Neural cell (in vitro differentiated cells): ENCODE data around the gene DMC1.
"Not testable (repeated sequence)": the region's sequence is repeated elsewhere in the genome, so short reads cannot be mapped to it uniquely, and the experiment has no call there.

Source experiments
- EP300 ChIP-seq: fragments of 450-650 bp; conservative IDR thresholded peaks from 2 replicates; pipeline ENCODE4 v1.6.1; 2014; ENCODE audit warnings: antibody characterized with exemption, mild to moderate bottlenecking, moderate library complexity; ENCODE audit not compliant: poor library complexity, severe bottlenecking
- EZH2 ChIP-seq: fragments of 200-600, 300-800 bp; shearing (Covaris generic), sonication (generic); IDR thresholded peaks from 2 replicates; pipeline ENCODE4 v1.6.1; 2014; ENCODE audit warnings: antibody characterized with exemption, low read length, borderline replicate concordance, mild to moderate bottlenecking; ENCODE audit not compliant: insufficient read depth, poor library complexity, severe bottlenecking
- MXI1 ChIP-seq: fragments of 450-650 bp; conservative IDR thresholded peaks from 2 replicates; pipeline ENCODE4 v1.6.1; 2014; ENCODE audit warnings: antibody characterized with exemption, mild to moderate bottlenecking; ENCODE audit not compliant: poor library complexity, severe bottlenecking
- POLR2AphosphoS5 ChIP-seq: IDR thresholded peaks from 2 replicates; pipeline ENCODE4 v1.6.1; 2012
- RAD21 ChIP-seq: fragments of 450-650 bp; conservative IDR thresholded peaks from 2 replicates; pipeline ENCODE4 v1.6.1; 2014; ENCODE audit warnings: antibody characterized with exemption, mild to moderate bottlenecking, moderate library complexity
- SMC3 ChIP-seq: fragments of 450-650 bp; conservative IDR thresholded peaks from 2 replicates; pipeline ENCODE4 v1.6.1; 2014; ENCODE audit warnings: antibody characterized with exemption, mild to moderate bottlenecking, moderate library complexity; ENCODE audit not compliant: poor library complexity
- TAF1 ChIP-seq: IDR thresholded peaks from 2 replicates; pipeline ENCODE4 v1.6.1; 2012; ENCODE audit warnings: low read depth
- TF ChIP-seq, protein P1 (sequence below): fragments of 450-650 bp; IDR thresholded peaks from 2 replicates; pipeline ENCODE4 v1.5.1; 2014; ENCODE audit warnings: antibody characterized with exemption, mild to moderate bottlenecking, moderate library complexity; ENCODE audit not compliant: poor library complexity, severe bottlenecking
- TF ChIP-seq, protein P2 (sequence below): IDR thresholded peaks from 2 replicates; pipeline ENCODE4 v1.6.1; 2012; ENCODE audit warnings: borderline replicate concordance

DNA sequence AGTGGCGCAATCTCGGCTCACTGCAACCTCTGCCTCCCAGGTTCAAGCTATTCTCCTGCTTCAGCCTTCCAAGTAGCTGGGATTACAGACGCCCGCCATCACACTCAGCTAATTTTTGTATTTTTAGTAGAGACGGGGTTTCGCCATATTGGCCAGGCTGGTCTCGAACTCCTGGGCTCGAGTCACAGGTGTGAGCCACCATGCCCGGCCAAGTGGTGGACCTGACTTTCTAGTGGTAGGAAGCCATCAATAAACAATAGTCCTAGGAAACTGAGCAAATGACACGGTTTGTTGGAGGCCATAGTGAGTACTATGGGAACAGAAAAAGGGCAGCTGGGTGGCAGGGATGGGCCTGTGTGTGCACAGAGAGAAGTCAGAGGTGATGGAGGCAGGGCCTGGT lies 99.8 kb downstream of the DMC1 start:
- TF ChIP-seq, protein P1, sequence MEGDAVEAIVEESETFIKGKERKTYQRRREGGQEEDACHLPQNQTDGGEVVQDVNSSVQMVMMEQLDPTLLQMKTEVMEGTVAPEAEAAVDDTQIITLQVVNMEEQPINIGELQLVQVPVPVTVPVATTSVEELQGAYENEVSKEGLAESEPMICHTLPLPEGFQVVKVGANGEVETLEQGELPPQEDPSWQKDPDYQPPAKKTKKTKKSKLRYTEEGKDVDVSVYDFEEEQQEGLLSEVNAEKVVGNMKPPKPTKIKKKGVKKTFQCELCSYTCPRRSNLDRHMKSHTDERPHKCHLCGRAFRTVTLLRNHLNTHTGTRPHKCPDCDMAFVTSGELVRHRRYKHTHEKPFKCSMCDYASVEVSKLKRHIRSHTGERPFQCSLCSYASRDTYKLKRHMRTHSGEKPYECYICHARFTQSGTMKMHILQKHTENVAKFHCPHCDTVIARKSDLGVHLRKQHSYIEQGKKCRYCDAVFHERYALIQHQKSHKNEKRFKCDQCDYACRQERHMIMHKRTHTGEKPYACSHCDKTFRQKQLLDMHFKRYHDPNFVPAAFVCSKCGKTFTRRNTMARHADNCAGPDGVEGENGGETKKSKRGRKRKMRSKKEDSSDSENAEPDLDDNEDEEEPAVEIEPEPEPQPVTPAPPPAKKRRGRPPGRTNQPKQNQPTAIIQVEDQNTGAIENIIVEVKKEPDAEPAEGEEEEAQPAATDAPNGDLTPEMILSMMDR = not testable (repeated sequence)
- TF ChIP-seq, protein P2, sequence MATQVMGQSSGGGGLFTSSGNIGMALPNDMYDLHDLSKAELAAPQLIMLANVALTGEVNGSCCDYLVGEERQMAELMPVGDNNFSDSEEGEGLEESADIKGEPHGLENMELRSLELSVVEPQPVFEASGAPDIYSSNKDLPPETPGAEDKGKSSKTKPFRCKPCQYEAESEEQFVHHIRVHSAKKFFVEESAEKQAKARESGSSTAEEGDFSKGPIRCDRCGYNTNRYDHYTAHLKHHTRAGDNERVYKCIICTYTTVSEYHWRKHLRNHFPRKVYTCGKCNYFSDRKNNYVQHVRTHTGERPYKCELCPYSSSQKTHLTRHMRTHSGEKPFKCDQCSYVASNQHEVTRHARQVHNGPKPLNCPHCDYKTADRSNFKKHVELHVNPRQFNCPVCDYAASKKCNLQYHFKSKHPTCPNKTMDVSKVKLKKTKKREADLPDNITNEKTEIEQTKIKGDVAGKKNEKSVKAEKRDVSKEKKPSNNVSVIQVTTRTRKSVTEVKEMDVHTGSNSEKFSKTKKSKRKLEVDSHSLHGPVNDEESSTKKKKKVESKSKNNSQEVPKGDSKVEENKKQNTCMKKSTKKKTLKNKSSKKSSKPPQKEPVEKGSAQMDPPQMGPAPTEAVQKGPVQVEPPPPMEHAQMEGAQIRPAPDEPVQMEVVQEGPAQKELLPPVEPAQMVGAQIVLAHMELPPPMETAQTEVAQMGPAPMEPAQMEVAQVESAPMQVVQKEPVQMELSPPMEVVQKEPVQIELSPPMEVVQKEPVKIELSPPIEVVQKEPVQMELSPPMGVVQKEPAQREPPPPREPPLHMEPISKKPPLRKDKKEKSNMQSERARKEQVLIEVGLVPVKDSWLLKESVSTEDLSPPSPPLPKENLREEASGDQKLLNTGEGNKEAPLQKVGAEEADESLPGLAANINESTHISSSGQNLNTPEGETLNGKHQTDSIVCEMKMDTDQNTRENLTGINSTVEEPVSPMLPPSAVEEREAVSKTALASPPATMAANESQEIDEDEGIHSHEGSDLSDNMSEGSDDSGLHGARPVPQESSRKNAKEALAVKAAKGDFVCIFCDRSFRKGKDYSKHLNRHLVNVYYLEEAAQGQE = not testable (repeated sequence)
- not testable (repeated sequence) for TF ChIP-seq EP300, POLR2AphosphoS5, RAD21, EZH2, MXI1, SMC3, TAF1
